Measurements from ENCODE around the gene LCAT.
"Not testable (repeated sequence)": the region's sequence is repeated elsewhere in the genome, so short reads cannot be mapped to it uniquely, and the experiment has no call there.

LCAT gene

DNA sequence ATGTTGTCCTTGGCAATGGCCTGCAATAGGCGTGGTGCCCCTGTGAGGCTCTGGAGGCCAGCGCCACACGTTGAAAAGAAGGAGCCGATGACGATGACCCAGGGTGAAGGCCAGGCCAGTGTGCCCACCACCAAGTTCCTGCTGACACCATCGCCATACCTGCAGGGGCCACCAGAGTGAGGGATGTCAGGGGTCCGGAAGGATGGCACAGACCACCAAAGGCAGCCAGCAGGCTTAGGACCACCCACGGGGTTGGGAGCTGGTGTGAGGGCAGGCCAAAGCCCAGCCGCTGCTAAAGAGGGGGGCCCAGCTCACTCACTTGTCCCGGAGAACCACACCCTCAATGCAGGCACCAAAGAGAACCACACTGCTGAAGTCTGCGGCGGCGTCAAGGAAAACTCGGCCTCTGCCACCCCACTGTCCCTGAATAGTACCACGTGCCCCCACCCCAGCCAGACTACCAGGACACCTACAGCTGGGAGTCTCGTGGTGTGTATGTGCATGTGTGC, 6.5 kb upstream of the LCAT start:
- DNase-seq (ENCODE audit: low read depth in 3 of 3, low spot score in 1 of 3): no peak

DNA sequence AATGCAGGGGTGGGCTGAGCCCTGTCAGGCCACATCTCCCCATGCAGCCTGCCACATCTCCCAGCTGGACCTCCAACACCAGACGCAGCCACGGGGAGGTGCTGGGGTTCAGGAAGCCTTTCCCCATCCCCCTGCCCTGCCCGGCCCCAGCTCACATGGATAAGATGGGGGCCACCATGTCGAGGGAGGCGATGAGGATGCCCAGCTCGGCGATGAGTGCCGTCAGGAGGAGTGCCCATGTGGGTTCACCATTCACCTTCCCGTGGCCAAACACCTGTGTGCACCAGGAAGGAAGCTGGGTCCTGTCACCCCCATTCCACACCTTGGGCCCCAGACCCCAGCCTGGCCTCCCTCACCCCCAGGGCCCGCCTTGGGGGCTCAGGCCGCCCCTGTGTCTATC, 5.7 kb upstream of the LCAT start:
- DNase-seq (ENCODE audit: low read depth in 3 of 3, low spot score in 1 of 3): no peak

DNA sequence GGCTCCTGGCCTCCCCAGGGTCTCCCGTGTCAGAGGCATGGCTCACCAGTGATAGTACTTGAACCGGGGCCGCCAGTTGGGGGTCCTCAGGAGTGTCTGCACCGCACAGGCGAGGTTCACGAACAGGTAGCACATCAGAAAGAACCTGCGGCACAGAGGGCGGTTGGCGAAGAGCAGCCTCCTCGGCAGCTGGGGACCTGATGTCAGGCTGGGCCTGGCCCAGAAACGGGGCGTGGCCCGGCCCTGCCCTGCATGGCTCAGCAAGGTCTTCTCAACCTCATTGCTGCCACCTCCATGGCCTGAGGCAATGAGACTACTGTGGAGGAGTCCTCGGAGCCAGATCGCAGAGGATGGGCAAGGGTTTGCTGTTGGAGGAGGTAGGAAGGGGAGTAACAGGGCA, 4.1 kb upstream of the LCAT start:
- no peak for DNase-seq (ENCODE audit: low read depth in 3 of 3, low spot score in 1 of 3)

DNA sequence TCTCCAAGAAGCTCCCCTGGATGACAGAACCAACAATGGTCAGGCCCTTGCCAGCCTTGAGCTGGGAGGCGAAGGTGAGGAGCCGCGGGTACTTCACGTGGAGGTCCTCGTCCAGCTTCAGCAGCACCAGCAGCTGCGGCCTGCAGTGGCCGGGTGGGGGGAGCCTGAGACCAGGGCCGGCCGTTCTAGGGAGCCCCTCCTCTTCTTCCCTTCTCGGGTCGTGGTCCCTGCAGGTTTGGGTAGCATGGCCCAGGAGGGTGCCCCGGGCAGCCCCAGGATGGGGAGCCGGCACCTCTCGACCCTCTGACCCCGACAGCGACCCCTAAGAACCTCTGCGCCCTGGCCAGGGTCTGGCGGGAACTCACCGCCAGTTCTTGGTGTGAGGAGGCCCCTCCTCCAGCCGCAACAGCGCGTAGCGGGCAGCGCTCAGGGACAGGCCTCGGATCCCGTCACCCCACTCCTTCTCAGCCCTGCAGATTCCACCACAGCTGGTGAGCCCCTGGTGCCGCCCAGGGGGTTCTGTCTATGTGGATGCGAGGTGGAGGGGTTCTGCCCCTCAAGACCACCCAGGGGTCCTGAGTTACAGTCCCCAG, 3.1 kb upstream of the LCAT start:
- no peak for DNase-seq (ENCODE audit: low read depth in 3 of 3, low spot score in 1 of 3)

DNA sequence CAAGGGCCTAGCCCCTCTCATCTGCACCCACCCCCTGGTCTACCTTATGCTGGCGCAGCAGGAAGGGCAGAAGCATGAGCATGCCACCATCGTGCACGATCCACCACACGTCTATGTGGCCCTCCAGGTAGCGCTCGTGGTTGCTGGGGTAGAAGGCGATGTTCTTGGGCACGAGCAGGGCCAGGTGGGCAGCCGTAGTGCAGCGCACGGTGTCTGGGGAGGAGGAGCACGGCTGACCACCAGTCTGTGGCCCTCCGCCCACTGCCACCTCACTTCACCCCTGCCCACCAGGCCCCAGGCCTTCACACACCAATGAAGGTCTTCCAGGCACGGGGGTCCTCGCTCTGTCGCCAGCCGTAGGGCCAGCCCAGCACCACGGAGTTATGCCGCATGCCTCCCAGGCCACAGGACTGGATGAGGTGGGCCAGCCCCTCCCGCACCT, 2.2 kb upstream of the LCAT start:
- no peak for DNase-seq (ENCODE audit: low read depth in 3 of 3, low spot score in 1 of 3)

DNA sequence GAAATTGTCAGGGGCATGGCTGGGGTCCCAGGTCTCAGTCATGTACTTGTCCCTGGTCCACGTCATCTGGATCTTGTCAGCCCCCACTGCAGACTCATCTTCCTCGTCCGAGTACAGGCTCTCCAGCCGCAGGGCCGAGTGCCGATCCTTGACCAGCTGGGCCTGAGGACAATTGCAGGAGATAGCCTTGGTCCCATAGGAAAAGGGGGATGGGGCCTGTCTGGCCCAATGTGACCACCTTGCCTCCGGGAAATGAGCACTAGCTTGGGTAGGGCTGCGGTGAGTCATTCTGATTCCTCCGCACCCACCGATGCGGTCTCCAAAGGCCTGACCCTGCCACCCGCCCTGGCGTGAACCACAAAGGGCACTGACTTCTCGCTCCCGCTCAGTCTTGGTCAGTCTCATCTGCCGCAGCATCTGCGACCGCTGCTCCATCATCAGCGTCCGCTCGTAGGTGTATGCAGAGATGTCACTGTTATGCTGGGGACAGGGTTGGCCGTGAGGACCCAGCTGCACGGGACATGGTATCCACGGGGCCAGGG, 1.5 kb upstream of the LCAT start:
- DNase-seq (ENCODE audit: low read depth in 3 of 3, low spot score in 1 of 3): no peak

DNA sequence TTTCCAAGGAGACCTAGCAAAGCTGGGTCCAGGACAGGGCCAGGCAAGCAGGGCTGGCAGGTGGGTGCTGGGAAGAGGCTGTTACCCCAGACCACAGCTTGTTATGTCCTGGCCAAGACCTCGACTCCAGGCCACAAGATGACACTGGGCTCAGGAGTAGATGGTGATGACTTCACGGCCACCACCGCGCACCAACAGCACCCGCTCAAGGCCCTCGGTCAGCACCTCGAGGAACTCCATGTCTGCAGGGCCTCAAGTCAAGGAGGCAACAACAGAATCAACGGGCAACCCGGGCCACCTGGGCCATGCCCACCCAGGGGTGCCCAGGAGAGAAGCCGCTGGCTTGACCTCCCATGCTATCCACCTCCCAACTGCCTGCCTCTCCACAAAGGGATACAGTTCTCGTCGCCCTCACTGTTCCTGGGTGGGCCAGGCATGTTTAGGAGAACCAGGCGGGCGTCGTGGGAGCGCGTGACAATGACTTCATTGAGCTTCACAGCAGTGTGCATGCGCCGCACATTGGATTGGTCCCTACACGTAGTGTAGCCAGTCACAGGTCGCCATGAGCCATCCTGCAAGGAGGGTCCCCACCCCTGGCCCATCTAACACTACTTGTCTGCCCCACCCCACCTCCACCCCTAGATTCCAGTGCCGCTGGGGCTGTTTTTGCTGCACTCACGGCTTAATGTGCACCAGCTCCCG, 921 bp upstream of the LCAT start:
- DNase-seq (ENCODE audit: low read depth in 3 of 3, low spot score in 1 of 3): no peak

DNA sequence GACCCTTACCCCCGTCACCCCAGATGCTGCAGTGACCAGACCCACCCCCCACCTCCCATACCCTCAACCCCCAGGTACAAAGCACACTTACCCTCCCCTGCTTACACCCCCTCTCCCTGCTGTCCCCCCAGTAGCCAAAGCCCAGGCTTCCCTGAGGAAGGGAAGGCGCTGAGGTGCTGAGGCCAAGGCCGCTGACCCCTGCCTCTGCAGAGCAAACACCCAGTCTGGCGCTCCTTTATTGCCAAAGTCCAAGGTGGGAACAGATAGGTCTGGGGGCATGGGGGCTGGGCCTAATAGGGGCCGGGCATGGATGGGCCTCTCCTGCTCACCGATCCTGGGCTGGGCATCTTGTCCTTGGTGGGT, 683 bp downstream of the LCAT start:
- DNase-seq (ENCODE audit: low read depth in 3 of 3, low spot score in 1 of 3): no peak

DNA sequence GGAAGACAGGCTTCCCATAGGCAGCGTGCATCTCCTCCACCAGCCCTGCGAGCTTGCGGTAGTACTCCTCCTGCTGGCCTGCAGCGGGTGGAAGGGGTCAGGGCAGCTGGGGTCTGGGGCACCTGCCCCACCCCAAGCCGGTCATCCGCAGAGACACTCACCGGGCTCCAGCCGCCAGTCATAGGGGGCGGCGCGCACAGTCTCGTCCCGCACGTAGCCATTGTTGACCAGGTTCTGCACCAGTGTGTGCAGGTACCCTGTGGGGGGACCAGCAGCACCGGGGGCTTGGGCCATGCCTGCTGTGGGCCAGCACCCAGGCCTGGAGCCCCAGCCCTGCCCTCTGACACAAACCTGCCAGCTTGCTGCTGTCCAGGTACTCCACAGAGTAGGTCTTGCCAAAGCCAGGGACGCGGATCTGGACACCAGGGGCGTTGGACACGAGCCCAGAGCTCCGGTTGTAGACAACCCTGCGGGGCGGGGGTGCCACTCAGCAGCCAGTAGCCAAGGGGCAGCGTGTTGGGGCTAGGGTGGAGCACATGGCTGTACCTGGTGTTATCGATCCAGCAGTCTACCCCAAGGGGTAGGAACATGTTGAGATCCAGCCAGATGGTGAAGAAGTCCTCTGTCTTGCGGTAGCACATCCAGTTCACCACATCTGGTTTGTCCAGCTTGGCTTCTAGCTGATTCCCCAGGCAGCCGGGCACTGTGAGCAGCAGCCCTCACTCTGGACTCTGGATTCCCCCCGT, 1.2 kb downstream of the LCAT start:
- no peak for DNase-seq (ENCODE audit: low read depth in 3 of 3, low spot score in 1 of 3)

DNA sequence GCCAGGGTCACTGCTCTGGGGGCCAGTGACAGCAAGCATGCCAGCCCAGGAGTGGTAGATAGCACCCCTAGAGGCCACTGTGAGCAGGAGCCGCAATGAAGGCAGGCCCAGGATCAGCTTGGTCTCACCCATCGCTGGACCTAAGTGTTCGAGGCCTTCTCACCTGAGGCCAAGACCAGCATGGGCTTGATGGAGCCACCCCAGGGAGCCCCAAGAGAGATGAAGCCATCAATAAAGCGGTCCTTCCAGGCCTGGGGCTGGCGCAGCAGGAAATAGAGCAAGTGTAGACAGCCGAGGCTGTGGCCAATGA, 1.8 kb downstream of the LCAT start:
- DNase-seq (ENCODE audit: low read depth in 3 of 3, low spot score in 1 of 3): no peak

DNA sequence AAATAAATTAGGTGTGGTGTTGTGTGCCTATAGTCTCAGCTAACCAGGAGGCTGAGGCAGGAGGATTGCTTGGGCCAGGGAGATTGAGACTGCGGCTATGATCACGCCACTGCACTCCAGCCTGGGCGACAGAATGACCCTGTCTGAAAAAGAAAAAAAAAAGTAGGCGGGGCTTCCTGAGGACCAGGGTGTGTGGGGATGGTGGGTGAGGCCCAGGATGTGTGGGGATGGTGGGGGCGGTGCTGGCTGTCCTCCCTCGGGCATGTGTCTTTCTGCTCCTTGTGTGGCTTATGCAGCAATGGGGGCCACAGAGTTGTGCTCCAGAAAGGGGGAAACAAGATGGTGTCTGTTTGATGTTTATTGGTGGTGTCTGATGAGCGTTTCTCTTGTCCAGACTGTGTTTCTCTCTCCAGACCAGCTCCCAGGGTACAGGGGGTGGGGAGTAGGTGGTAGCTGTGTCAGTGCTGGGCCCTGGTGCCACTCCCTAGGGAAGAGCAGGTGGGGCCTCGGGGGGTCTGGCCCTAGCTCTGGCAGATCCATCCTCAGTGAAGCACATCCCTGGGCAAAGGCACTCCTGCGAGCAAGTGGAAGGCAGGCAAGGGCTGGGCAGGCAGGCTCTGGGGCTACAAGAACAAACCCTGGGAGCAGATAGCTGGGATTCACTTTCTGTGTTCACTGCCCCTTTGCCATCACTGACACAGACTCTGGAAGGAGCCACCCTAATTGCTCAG, 2.3 kb downstream of the LCAT start:
- no peak for DNase-seq (ENCODE audit: low read depth in 3 of 3, low spot score in 1 of 3)

DNA sequence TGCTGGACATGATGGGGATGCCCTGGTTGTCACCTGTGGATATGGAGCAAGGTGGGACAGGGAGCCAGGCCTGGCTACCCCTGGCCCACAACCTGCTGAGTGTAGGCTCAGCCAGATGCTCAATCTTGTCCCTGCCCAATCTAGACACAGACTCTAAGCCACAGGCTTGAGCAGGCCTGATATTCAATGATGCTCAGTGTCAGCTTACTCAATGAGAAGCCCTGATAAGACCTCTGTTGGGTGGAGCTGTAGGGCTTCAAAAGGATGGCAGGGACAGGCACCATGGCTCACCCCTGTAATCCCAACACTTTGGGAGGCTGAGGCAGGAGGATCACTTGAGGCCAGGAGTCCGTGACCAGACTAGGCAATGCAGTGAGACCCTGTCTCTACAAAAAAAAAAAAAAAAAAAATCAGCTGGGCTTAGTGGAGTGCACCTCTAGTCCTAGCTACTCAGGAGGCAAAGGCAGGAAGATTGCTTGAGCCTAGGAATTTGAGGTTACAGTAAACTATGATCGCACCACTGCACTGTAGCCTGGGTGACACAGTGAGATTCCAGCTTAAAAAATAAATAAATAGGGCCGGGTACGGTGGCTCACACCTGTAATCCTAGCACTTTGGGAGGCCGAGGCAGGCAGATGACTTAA, 3.4 kb downstream of the LCAT start:
- DNase-seq (ENCODE audit: low read depth in 3 of 3, low spot score in 1 of 3): no peak

DNA sequence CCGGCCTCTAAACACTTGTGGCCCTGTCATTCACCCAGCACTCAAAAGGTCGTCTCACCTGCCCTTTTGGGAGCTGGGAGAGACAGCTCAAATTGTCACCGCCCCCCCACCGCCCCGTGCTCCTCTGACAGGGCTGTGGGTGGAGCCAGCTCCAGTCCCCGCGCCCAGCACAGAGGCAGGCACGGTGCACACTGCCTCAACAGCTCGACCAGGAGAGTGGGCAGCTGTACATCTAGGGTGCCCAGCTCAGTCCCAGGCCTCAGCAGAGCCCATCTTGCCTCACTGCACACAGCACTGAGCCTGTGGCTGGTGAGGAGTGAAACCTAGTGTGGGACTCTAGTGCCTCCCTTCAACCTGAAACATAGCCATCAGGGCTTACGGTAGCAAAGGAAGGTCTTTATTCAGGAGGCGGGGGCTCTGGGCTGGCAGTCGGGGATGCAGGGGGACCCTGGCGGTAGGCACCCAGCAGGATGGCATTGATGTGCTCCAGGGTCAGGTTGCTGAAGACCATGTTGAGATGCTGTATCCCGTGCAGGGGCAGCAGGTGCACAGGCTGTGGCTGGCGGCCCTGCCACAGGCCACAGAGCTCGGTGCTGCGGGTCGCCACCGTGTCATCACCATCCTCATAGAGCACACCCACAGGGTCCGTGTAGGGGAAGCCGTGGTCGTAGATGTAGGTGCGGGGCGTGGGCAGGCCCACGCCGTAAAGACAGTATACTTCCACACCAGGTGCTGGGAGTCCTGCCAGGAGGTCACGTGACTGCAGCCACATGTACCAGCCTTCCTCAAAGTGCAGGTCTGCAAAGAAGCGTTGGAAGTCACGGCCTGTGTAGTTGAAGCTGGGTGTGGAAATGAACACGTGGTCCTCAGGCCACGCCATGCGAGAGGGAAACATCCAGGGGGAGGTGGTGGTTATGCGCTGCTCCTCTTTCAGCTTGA, 4.1 kb downstream of the LCAT start:
- peak in 1 of 3 donors; percentile 48 for DNase-seq (ENCODE audit: low read depth in 3 of 3, low spot score in 1 of 3)

DNA sequence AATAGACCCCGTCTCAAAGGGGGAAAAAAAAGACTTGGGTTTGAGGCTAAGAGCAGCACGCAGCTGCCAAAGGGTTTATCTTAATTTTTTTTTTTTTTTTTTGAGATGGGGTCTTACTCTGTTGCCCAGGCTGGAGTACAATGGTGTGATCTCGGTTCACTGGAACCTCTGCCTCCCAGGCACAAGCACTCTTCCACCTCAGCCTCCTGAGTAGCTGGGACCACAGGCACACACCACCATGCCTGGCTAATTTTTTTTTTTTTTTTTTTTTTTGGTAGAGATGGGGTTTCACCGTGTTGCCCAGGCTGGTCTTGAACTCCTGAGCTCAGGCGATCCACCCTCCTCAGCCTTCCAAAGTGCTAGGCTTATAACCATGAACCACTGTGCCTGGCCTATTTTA, 6.2 kb downstream of the LCAT start:
- DNase-seq (ENCODE audit: low read depth in 3 of 3, low spot score in 1 of 3): not testable (repeated sequence)

DNA sequence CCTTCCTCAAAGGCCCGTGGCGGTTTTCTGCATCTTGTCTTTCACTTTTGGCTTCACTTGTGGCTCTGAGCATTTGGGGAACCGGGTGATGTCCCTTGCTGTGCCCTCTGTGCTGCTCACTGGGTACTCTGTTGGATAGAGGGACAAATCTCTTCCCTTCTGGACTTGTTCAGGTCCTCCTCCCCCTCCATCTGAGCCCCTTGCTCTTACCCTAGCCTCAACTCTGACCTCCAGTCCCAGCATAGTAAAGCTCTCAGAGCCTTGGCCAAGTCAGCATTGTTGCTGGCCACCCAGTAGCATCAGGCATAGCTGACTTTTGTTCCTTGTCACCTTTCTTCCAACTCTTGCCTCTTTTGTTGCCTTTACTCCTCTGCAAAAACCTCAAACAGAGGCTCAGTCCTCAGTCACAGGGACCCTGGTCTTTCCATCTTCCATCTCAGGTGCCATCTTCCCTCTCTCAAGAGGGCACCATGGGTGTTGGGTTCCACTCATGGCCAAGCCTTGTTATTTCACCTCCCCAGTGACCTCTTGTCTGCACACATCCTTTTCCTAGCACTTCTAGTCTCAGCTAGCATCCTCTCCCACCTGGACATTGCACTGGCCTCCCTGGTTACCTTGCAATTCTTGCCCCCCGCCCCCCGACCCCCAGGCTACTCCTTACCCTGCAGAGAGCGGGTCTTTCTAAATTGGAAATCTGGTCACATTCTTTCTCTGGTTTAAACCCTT, 6.9 kb downstream of the LCAT start:
- peak in 2 of 3 donors; percentile 30 to 51 for DNase-seq (ENCODE audit: low read depth in 3 of 3, low spot score in 1 of 3)

DNA sequence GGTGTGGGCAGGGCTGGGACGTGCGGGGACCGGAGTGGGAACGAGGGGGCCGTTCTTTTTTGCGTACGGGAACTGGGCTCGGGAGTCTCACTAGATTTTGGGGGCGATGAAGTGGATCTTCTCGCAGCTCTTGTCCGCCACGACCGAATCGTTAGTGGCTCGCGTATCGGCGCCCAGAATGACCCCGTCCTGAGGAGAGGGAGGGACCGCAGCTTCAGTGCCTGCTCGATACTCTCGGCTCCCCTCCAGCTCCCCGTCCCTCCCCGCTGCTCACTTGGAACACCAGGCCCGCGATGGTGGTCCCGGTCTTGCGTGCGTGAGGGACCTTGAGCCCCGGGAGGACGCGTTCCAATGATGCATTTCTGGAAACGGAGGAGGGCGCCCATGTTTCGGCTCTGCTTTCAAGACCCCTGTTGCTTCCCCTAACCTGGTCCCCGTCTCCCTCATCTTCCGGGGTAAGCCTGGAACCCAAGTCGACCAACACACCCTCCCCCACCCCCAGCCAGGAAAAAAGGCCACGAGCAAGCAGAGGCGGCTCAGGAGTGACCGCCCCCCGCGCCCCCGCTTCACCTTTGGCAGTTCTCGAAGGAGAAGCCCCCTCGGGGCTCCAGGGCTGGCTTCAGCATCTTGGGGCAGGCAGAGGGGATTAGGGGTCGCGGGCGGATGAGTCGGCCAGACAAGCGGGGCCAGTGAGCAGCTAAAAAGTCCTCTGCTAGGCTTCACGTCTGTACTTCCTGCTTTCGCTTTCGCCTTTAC, 7.6 kb downstream of the LCAT start, which contains the start of gene PSMB10:
Gene PSMB10 (minus strand): TSS at position 727 of the 756 bp plus-strand sequence. CDS start 101 bp downstream, at position 626.
- peak in 1 of 3 donors; percentile 52 for DNase-seq (ENCODE audit: low read depth in 3 of 3, low spot score in 1 of 3)

DNA sequence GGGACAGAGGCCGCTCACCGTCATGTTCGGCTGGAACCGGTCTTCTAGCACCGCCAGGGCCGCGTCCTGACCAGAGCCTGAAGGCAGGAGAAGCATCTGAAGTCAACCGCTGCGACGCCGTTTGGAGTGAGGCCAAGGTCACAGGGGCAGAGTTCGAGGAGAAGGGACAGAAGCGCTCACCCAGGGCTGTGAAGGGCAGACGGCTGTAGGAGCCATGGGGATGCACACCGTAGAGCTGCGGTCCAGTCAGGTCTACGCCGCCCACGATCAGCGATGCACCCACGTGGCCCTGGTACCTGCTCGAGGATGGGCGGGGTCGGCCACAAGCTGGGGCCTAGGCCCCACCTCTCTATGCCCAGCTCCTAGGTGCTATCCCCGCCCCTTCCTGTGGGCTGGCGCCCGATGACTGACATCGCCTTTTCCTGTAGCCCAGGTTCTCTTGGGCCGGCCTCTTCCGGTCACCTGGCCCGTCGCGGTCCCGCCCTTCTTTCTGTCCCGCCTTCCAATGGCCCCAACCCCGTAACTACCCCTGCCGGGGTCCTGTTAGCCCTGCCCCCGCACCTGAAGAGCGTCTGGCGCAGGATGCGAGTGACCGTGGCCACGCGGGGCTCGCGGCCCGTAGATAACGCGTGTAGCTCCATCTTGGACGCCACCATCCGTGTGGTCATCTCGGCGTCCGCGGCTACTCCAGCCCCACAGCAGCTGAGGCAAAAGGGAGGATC, 8.4 kb downstream of the LCAT start:
- DNase-seq (ENCODE audit: low read depth in 3 of 3, low spot score in 1 of 3): peak; percentile 83 to 88 (median 83)

DNA sequence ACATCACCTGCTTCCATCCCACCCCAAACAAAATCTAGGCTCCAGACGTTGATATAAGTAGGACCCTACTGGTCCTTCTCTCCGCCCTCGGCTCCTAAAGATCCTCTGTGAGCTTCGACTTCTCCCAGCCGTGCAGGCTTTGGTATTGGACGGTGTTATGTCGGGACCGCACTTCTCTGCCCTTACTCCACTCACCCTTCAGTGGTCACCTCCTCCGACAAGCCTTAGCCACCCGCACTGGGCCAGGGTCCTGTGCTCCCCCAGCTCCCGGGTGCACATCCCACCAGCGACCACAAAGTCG, 8.9 kb downstream of the LCAT start:
- no peak for DNase-seq (ENCODE audit: low read depth in 3 of 3, low spot score in 1 of 3)
